B cell (primary cell): ENCODE results near the gene PARVG. TPM values are rescaled to one million over a fixed set of nuclear protein-coding genes. Genes with fewer than 3 reads are reported as not detected.

ENCODE experiments used
- ATAC-seq: fragments of 200-7000 bp; cut with Tn5 transposase; one replicate; pipeline ENCODE4 v1.10.0; 2021; ENCODE audit warnings: low read depth, mild to moderate bottlenecking, moderate number of reproducible peaks, moderate library complexity
- CTCF ChIA-PET: fragments of 350-600 bp; sonication (Branson Sonifier 250); formaldehyde crosslinking; loops from one replicate; lab custom pipeline; 2021; ENCODE audit warnings: antibody characterized with exemption, inconsistent platforms; lab: Charles Lee
- POLR2A ChIA-PET: fragments of 350-600 bp; sonication (Branson Sonifier 250); formaldehyde crosslinking; loops from one replicate; lab custom pipeline; 2021; ENCODE audit warnings: antibody characterized with exemption; lab: Charles Lee
- DNase-seq: peaks from one replicate; pipeline ENCODE4 v3.0.0; 2013
- H2AFZ ChIP-seq: 2 replicates; pipeline ENCODE4 v1.6.1; 2012; ENCODE audit warnings: mild to moderate bottlenecking, low read depth, low read length; ENCODE audit not compliant: insufficient read depth, poor library complexity, severe bottlenecking
- H3K27ac ChIP-seq, 2 donors: 1 replicate in 1 of 2; 2 replicates in 1 of 2; pipeline ENCODE4 v1.5.1; 2012 to 2013; ENCODE audit warnings: low read length in 2 of 2, mild to moderate bottlenecking in 2 of 2, moderate library complexity in 1 of 2
- H3K27me3 ChIP-seq, 4 experiments: fragments of 200-600 bp in 1 of 4; sonication (generic) in 1 of 4; replicated peaks in 1 of 4; 1 replicate in 2 of 4; 2 replicates in 2 of 4; pipeline versions ENCODE4 v1.6.1 to v1.7.0; 2013 to 2016; ENCODE audit warnings: low read length in 3 of 4, mild to moderate bottlenecking in 2 of 4, mixed read lengths in 1 of 4, moderate library complexity in 1 of 4; ENCODE audit not compliant: insufficient read depth in 4 of 4, control insufficient read depth in 3 of 4; ENCODE audit errors: control extremely low read depth in 1 of 4
- H3K36me3 ChIP-seq, 2 experiments: replicated peaks in 1 of 2; 1 replicate in 1 of 2; 2 replicates in 1 of 2; pipeline versions ENCODE4 v1.6.1 to v1.7.1; 2013; ENCODE audit warnings: low read length in 1 of 2; ENCODE audit not compliant: insufficient read depth in 2 of 2, control insufficient read depth in 1 of 2; ENCODE audit errors: control extremely low read depth in 1 of 2, extremely low read depth in 1 of 2
- H3K4me1 ChIP-seq, 2 donors: fragments of 200-600 bp in 1 of 2; sonication (generic) in 1 of 2; 1 replicate in 1 of 2; 2 replicates in 1 of 2; pipeline versions ENCODE4 v1.5.1 to v1.6.1; 2013 to 2017; ENCODE audit warnings: low read length in 2 of 2; ENCODE audit not compliant: control insufficient read depth in 2 of 2, insufficient read depth in 2 of 2
- H3K4me2 ChIP-seq: replicated peaks from 2 replicates; pipeline ENCODE3; 2012; ENCODE audit warnings: mild to moderate bottlenecking, low read depth, low read length; ENCODE audit not compliant: poor library complexity, severe bottlenecking
- H3K4me3 ChIP-seq, 5 experiments: fragments of 200-600 bp in 1 of 5; sonication (generic) in 1 of 5; 1 replicate in 3 of 5; 2 replicates in 2 of 5; pipeline versions ENCODE4 v1.5.1 to v1.7.0; 2011 to 2016; ENCODE audit warnings: low read length in 4 of 5, mild to moderate bottlenecking in 4 of 5, low read depth in 2 of 5, control low read depth in 1 of 5, moderate library complexity in 1 of 5; ENCODE audit not compliant: insufficient read depth in 1 of 5; ENCODE audit errors: control extremely low read depth in 1 of 5, extremely low read depth in 1 of 5
- H3K79me2 ChIP-seq: fragments of 200-600 bp; sonication (generic); one replicate; pipeline ENCODE4 v1.6.0; 2016; ENCODE audit warnings: low read length; ENCODE audit not compliant: control insufficient read depth, insufficient read depth
- H3K9ac ChIP-seq: fragments of 200-600 bp; sonication (generic); 2 replicates; pipeline ENCODE4 v1.6.1; 2017; ENCODE audit warnings: mild to moderate bottlenecking, low read length, moderate library complexity
- H3K9me3 ChIP-seq, 3 donors: one replicate each; pipeline versions ENCODE4 v1.6.1 to v1.7.1; 2013; ENCODE audit warnings: low read length in 2 of 3; ENCODE audit not compliant: control insufficient read depth in 2 of 3, insufficient read depth in 1 of 3; ENCODE audit errors: control extremely low read depth in 1 of 3
- H4K20me1 ChIP-seq: 2 replicates; pipeline ENCODE4 v1.6.0; 2012; ENCODE audit warnings: mild to moderate bottlenecking, low read length; ENCODE audit not compliant: insufficient read depth, control insufficient read depth, poor library complexity, severe bottlenecking
- H3K27ac Mint-ChIP-seq: one replicate; pipeline ENCODE4 v1.8.0; 2021; ENCODE audit warnings: mixed read lengths
- H3K27me3 Mint-ChIP-seq: one replicate; pipeline ENCODE4 v1.8.0; 2021; ENCODE audit warnings: mixed read lengths
- H3K4me1 Mint-ChIP-seq: one replicate; pipeline ENCODE4 v1.8.0; 2021; ENCODE audit warnings: mixed read lengths
- H3K4me3 Mint-ChIP-seq: one replicate; pipeline ENCODE4 v1.8.0; 2021; ENCODE audit warnings: mixed read lengths
- H3K9me3 Mint-ChIP-seq: one replicate; pipeline ENCODE4 v1.8.0; 2022; ENCODE audit warnings: mixed read lengths; ENCODE audit not compliant: insufficient read depth
- CTCF ChIP-seq: fragments of 200-600 bp; IDR thresholded peaks from one replicate; pipeline ENCODE4 v1.8.0; 2022; ENCODE audit warnings: antibody characterized with exemption, mild to moderate bottlenecking
- EZH2 ChIP-seq: IDR thresholded peaks from 2 replicates; pipeline ENCODE4 v1.6.1; 2012; ENCODE audit warnings: borderline replicate concordance, low read depth, mild to moderate bottlenecking, moderate library complexity, low read length; ENCODE audit not compliant: insufficient read depth, poor library complexity, severe bottlenecking
- WGBS: methylation state at CpG from one replicate; pipeline ENCODE4 v1.1.5; 2013; ENCODE audit warnings: missing lambda C conversion rate; ENCODE audit not compliant: insufficient coverage; 5-methylcytosine and 5-hydroxymethylcytosine counted together
- intact Hi-C: fragments of 100-400 bp; cut with micrococcal nuclease; formaldehyde crosslinking; loops from one replicate; pipeline ENCODE4 v1.10.0; 2022
- polyA plus RNA-seq: library from polyadenylated mRNA; depleted of rRNA; stranded (reverse); fragments of >200 nt; gene quantifications from 2 replicates; pipeline ENCODE4 v1.2.3, GENCODE V29; 2012
- total RNA-seq, 2 donors: library from RNA; stranded (reverse); fragments of 120-200 nt in 1 of 2; gene quantifications; 1 replicate in 1 of 2; 2 replicates in 1 of 2; pipeline versions ENCODE4 v1.2.3 to v1.2.4, GENCODE V29; 2013 to 2022

Gene PARVG
- total and polyA plus RNA-seq, 2 donors (not counting 1 experiment from before 2014, with no cell fraction given): 247 to 698 TPM

- Histone ChIP-seq H2AFZ (no peak overlapping the region), H3K4me2 (no peak overlapping the region), H4K20me1 (peaks cover 50% of the 10 kb centered on the region), H3K36me3 (peaks cover 0 to 52% of the 10 kb centered on the region in 2 experiments), H3K79me2 (peaks cover 80% of the 10 kb centered on the region), H3K4me3 (no peak overlapping the region), H3K4me1 (peaks cover 39 to 60% of the 10 kb centered on the region in 2 donors), H3K9ac (no peak overlapping the region), H3K27me3 (no peaks in the 10 kb centered on the region), H3K9me3 (peaks cover 0 to 6% (median 0%) of the 10 kb centered on the region in 3 donors), H3K27ac (no peak overlapping the region)
- intact Hi-C loops: no loop called here
- Mint-ChIP-seq H3K4me3 (no peak overlapping the region), H3K9me3 (no peaks in the 10 kb centered on the region), H3K27me3 (no peaks in the 10 kb centered on the region), H3K27ac (no peak overlapping the region), H3K4me1 (peaks cover 60% of the 10 kb centered on the region)
- POLR2A ChIA-PET: no interaction called here
- CTCF ChIA-PET: no interaction called here
- WGBS: 98% methylated on average over 7 of the region's 12 CpGs
- no peak for ATAC-seq
- TF ChIP-seq EZH2 (no peak), CTCF (no peak)
- no peak for DNase-seq
Measured at GRCh38 chr22:44187652-44188230, 7.0 kb downstream of the PARVG start.

GRCh38 chr22:44188316-44188715 is 7.6 kb downstream of the PARVG start:
- no peak overlapping the region for H3K27ac ChIP-seq
- H3K4me2 ChIP-seq: no peak overlapping the region
- peaks cover 55% of the 10 kb centered on the region for H4K20me1 ChIP-seq
- H3K4me1 Mint-ChIP-seq: peaks cover 60% of the 10 kb centered on the region
- no peak overlapping the region for H3K4me3 Mint-ChIP-seq
- peaks cover 34 to 57% of the 10 kb centered on the region in 2 donors for H3K4me1 ChIP-seq
- no peak overlapping the region for H3K4me3 ChIP-seq
- H3K9me3 ChIP-seq: peaks cover 0 to 6% (median 0%) of the 10 kb centered on the region in 3 donors
- intact Hi-C loops: no loop called here
- H3K36me3 ChIP-seq: peaks cover 0 to 54% of the 10 kb centered on the region in 2 experiments
- no peak overlapping the region for H3K27ac Mint-ChIP-seq
- WGBS: 98% methylated on average over 6 of the region's 8 CpGs
- peaks cover 79% of the 10 kb centered on the region for H3K79me2 ChIP-seq
- DNase-seq (no peak), ATAC-seq (no peak)
- H3K9ac ChIP-seq: no peak overlapping the region
- ChIA-PET CTCF (no interaction called here), POLR2A (no interaction called here)
- H2AFZ ChIP-seq: no peak overlapping the region
- TF ChIP-seq CTCF: no peak
- TF ChIP-seq EZH2: no peak
- no peaks in the 10 kb centered on the region for H3K27me3 Mint-ChIP-seq
- no peaks in the 10 kb centered on the region for H3K9me3 Mint-ChIP-seq
- no peaks in the 10 kb centered on the region for H3K27me3 ChIP-seq
